OCI-LY7 (cell line): ENCODE data around the gene XYLT1.

Source experiments
- CTCF ChIP-seq: fragments of 200-600 bp; sonication (generic); conservative IDR thresholded peaks from 2 replicates; pipeline ENCODE4 v1.5.1; 2014; ENCODE audit warnings: mild to moderate bottlenecking, antibody characterized with exemption, low read length, moderate library complexity, mixed read lengths
- EZH2phosphoT487 ChIP-seq: fragments of 200-600 bp; sonication (generic); IDR thresholded peaks from 2 replicates; pipeline ENCODE4 v1.6.1; 2018; ENCODE audit warnings: low read depth, borderline replicate concordance, mild to moderate bottlenecking, mixed run types, antibody characterized with exemption, low read length, moderate library complexity, mixed read lengths

- no peak for TF ChIP-seq EZH2phosphoT487
- no peak for TF ChIP-seq CTCF
These were observed 48.6 kb upstream of the XYLT1 start for GRCh38 chr16:17519101-17519955.
